HUES64 (cell line): ENCODE data around the gene PDCD2L.
"Not testable (repeated sequence)": the region's sequence is repeated elsewhere in the genome, so short reads cannot be mapped to it uniquely, and the experiment has no call there.

Source experiments
- H3K27ac ChIP-seq: 2 replicates; pipeline ENCODE4 v1.7.0; 2013; ENCODE audit warnings: low read depth, low read length, inconsistent platforms
- H3K27me3 ChIP-seq: 2 replicates; pipeline ENCODE4 v1.6.1; 2013; ENCODE audit warnings: mild to moderate bottlenecking, low read length; ENCODE audit not compliant: insufficient read depth
- H3K36me3 ChIP-seq: 2 replicates; pipeline ENCODE4 v1.6.1; 2013; ENCODE audit warnings: mild to moderate bottlenecking, low read length; ENCODE audit not compliant: insufficient read depth
- H3K4me1 ChIP-seq: 2 replicates; pipeline ENCODE4 v1.6.1; 2013; ENCODE audit warnings: mild to moderate bottlenecking, low read length, moderate library complexity; ENCODE audit not compliant: insufficient read depth
- H3K4me3 ChIP-seq: 2 replicates; pipeline ENCODE4 v1.5.1; 2013; ENCODE audit warnings: mild to moderate bottlenecking, low read length, moderate library complexity
- H3K9ac ChIP-seq: 2 replicates; pipeline ENCODE4 v1.6.1; 2013; ENCODE audit warnings: mild to moderate bottlenecking, low read depth, low read length
- H3K9me3 ChIP-seq: 2 replicates; pipeline ENCODE4 v1.6.1; 2013; ENCODE audit warnings: low read depth, low read length; ENCODE audit not compliant: insufficient read depth
- WGBS: fragments of 150-250, 120-280 bp; methylation state at CpG from one replicate; pipeline ENCODE4 v1.1.7; 2013; ENCODE audit warnings: missing lambda C conversion rate; 5-methylcytosine and 5-hydroxymethylcytosine counted together

Gene PDCD2L

DNA sequence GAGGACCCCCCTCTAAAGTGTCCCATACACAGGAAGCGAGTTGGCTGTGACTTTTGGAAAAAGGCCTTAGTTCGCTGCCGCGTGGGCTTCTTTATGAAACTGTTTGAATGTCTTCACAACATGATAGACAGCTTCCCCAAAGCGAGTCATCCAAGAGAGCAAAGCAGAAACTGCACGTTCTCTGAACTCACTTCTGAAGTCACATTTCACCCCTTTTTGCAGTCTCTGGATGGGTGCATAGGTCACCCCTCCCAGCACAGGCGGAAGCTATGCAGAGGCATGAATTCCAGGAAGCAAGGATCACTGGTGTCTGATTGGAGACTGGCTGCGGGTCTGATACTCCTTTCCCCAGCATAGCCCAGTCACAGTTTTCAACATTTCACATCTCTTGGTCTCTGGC, 28.6 kb upstream of the PDCD2L start:
- no peak overlapping the region for H3K27ac ChIP-seq
- no peaks in the 10 kb centered on the region for H3K27me3 ChIP-seq
- peaks cover 84% of the 10 kb centered on the region for H3K36me3 ChIP-seq
- WGBS, result 95% methylated on average over 8 of the region's 8 CpGs
- H3K4me3 ChIP-seq, result no peak overlapping the region
- H3K9ac ChIP-seq, result no peak overlapping the region
- H3K9me3 ChIP-seq, result no peaks in the 10 kb centered on the region
- no peaks in the 10 kb centered on the region for H3K4me1 ChIP-seq

DNA sequence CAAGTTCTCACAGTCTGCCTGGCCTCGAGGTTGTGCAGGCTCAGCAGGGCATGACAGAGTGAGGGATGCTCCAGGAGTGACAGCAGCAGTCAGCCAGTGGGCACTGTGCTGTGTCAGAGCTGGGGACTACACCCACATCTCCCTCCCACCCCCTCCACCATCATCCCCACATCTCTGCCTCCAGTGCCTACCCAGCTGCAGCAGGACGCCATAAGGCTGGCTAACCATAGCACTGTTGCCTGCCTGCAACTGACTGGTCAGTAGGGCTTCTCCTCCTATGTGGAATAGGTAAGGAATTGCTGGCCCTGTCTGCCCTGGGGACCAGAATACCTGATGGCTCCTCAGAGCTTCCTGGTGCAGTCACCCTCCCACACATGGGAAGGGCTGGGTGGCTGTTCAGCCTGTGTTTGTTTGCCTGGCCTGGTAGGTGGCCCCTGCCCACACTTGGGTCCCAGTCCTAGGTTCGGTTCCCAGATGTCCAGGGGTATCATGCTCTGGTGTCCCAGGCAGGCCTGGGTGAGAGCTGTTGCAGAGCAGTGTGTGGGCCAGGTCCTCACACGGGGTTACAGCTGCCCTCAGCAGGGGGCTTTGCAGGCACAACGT, 23.5 kb upstream of the PDCD2L start:
- Histone ChIP-seq H3K4me1 (no peaks in the 10 kb centered on the region), H3K9me3 (no peaks in the 10 kb centered on the region), H3K4me3 (no peak overlapping the region), H3K27ac (no peak overlapping the region), H3K36me3 (peaks cover 95% of the 10 kb centered on the region), H3K9ac (no peak overlapping the region), H3K27me3 (no peaks in the 10 kb centered on the region)
- 91% methylated on average over 5 of the region's 5 CpGs for WGBS

DNA sequence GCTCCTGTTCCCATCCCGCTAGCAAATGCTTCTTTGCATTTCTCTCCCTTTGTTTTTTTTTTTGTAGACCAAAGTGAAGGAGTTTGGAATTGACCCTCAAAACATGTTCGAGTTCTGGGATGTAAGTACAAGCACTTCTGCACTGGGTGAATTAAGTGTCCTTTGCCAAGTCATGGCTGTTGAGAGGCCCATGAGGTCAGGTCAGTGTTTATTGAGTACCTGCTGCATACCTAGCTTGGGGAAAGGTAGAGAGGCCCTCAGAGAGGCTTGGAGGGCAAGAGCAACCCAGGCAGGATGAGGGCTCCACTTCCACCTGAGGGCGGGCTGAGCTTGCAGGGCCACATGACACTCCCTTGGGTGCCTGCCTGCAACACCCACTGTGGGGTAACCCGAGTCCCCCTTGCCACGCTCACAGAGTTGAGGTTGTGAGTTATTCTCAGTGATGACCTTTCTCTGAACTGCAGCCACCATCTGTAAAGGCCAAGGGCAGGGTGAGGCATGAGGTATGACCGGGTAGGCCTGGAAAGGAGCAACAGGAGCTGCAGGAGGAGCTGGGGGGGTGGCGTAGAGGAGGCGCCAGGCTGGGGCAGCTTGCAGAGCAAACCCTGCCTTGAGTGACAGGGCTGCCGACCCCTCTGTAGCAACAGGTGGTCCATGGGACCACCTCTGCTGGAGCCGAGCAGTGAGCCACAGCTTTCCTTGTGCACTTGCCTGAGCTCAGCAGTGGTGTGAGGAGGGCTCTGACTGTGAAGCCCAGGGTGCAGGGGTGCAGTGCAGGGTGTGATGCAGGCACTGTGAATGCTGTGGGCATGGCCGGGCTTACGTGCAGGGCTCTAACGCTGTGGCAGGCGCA, 22.6 kb upstream of the PDCD2L start:
- Histone ChIP-seq H3K27me3 (no peaks in the 10 kb centered on the region), H3K4me3 (no peak overlapping the region), H3K9ac (no peak overlapping the region), H3K4me1 (no peaks in the 10 kb centered on the region), H3K36me3 (peaks cover 95% of the 10 kb centered on the region), H3K9me3 (no peaks in the 10 kb centered on the region), H3K27ac (no peak overlapping the region)
- WGBS, result 93% methylated on average over 14 of the region's 14 CpGs

DNA sequence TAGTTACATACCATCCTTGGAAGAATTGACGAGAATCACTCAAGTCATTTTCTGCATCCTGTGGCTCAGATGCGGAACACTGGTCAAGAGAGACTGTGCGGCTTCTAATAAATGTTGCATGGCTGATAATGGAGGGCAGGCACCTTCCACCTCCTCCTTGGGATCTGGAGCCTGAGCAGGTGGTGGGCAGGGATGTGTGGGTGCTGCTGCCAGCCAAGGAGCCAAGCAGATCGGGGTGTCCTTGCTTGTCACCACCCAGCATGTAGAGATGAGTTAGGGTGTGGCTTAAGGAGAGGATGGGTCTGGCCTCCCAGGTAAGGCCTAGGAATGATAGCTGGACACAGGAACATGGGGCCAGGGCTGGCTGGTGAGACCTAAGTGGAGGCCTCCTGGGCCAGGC, 21.7 kb upstream of the PDCD2L start:
- Histone ChIP-seq H3K4me1 (no peaks in the 10 kb centered on the region), H3K27me3 (no peaks in the 10 kb centered on the region), H3K27ac (no peak overlapping the region), H3K36me3 (peaks cover 97% of the 10 kb centered on the region), H3K4me3 (no peak overlapping the region), H3K9me3 (no peaks in the 10 kb centered on the region), H3K9ac (no peak overlapping the region)
- WGBS, result 98% methylated on average over 4 of the region's 4 CpGs

DNA sequence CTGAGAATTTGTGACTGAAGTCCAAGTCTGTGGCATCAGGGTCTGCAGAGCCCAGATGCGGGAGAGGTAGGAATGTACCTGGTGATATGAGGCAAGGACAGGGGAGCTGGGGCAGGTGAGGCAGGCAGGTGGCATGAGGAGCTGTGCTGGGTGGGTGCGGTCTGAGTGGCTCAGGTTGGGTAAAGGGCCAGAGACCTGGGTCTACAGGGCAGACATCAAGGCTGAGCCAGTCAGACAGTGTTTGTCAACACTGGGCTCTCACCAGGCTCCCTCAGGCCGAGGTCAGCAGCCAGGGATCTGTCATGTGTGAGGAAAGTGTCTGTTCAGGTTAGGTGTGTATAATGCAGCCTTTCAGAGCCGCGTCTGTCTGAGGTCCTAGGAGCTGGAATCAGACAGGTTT, 20.6 kb upstream of the PDCD2L start:
- Histone ChIP-seq H3K27me3 (no peaks in the 10 kb centered on the region), H3K9me3 (no peaks in the 10 kb centered on the region), H3K4me1 (no peaks in the 10 kb centered on the region), H3K27ac (no peak overlapping the region), H3K4me3 (no peak overlapping the region), H3K36me3 (peaks cover 97% of the 10 kb centered on the region), H3K9ac (no peak overlapping the region)
- WGBS, result 97% methylated on average over 5 of the region's 5 CpGs

DNA sequence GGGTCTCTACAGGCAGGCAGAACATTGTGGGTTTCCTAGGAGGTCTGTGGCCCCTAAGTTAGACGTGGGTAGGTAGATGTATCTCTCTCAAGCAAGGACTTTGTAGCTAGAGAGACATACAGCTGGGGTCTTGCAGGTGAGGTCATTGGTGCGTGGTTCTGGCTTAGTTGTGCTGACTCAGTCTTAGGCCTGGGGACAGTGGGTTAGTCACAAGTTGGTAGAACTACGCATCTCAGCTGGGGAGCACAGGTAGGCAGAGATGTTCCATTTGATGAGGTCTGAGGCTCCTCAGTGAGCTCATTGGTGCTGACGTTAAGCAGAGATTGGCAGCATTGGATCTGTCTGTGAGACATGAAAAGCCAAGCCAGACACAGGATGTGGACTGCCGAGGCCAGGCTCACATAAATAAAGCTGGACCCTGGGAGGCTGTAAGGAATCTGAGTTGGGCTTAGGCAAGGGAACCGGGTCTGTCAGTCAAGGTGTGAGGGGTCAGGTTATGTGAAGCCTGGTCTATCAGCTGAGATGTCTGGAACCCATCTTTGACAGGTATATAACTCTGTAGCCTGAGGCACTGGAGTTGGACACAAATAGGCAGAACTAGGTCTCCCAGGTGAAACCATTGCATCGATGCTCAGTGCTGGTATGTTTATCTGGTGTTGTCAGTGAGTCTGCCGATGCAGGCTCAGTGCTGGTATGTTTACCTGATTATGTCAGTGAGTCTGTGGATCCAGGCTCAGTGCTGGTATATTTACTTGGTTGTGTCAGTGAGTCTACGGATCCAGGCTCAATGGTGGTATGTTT, 17.4 kb upstream of the PDCD2L start:
- peaks cover 98% of the 10 kb centered on the region for H3K36me3 ChIP-seq
- no peaks in the 10 kb centered on the region for H3K9me3 ChIP-seq
- WGBS, result 93% methylated on average over 9 of the region's 9 CpGs
- H3K4me1 ChIP-seq, result no peaks in the 10 kb centered on the region
- no peak overlapping the region for H3K27ac ChIP-seq
- H3K27me3 ChIP-seq, result no peaks in the 10 kb centered on the region
- no peak overlapping the region for H3K4me3 ChIP-seq
- H3K9ac ChIP-seq, result no peak overlapping the region

DNA sequence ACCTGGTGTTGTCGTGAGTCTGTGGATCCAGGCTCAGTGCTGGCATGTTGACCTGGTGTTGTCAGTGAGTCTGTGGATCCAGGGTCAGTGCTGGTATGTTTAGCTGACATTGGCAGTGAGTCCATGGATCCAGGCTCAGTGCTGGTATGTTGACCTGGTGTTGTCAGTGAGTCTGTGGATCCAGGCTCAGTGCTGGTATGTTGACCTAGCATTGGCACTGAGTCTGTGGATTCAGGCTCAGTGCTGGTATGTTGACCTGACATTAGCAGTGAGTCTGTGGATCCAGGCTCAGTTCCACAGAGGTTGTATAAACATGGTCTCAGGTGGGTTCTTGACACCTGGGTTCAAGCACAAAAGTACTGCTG, 16.8 kb upstream of the PDCD2L start:
- WGBS, result 88% methylated on average over 1 of the region's 1 CpG
- Histone ChIP-seq H3K9ac (no peak overlapping the region), H3K27me3 (no peaks in the 10 kb centered on the region), H3K36me3 (peaks cover 98% of the 10 kb centered on the region), H3K4me1 (no peaks in the 10 kb centered on the region), H3K9me3 (no peaks in the 10 kb centered on the region), H3K4me3 (no peak overlapping the region), H3K27ac (no peak overlapping the region)

DNA sequence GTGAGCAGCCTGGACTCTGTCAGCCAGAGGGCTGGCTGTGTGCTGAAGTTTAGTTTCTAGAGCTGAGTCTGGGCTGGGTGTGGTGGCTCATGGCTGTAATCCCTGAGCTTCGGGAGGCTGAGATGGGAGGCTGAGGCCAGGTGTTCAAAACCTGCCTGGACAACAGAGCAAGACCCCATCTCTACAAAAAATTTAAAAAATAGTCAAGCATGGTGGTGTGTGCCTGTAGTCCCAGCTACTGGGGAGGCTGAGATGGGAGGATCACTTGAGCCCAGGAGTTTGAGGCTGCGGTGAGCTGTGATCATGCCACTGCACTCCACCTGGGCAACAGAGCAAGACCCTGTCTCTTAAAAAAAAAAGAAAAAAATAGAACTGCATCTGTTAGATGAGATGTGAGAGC, 15.5 kb upstream of the PDCD2L start:
- not testable (repeated sequence) for H3K9me3 ChIP-seq, H3K27ac ChIP-seq, H3K9ac ChIP-seq, H3K4me1 ChIP-seq, H3K4me3 ChIP-seq, H3K27me3 ChIP-seq
- WGBS, result 97% methylated on average over 2 of the region's 2 CpGs
- H3K36me3 ChIP-seq, result peaks cover 97% of the 10 kb centered on the region

DNA sequence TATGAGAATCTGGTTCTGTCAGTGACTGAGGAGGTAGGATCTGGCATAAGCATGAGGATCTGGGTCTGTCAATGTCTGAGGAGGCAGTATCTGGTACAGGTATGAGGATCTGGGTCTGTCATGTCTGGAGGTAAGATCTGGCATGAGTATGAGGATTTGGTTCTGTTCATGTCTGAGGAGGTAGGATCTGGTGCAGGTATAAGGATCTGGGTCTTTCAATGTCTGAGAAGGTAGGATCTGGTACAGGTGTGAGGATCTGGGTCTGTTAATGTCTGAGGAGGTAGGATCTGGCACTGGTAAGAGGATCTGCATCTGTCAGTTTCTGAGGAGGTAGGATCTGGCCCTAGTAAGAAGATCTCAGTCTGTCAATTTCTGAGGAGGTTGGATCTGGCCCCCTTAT, 12.4 kb upstream of the PDCD2L start:
- Histone ChIP-seq H3K4me1 (no peaks in the 10 kb centered on the region), H3K9ac (no peak overlapping the region), H3K27ac (no peak overlapping the region), H3K36me3 (peaks cover 96% of the 10 kb centered on the region), H3K9me3 (no peaks in the 10 kb centered on the region), H3K27me3 (no peaks in the 10 kb centered on the region), H3K4me3 (no peak overlapping the region)

DNA sequence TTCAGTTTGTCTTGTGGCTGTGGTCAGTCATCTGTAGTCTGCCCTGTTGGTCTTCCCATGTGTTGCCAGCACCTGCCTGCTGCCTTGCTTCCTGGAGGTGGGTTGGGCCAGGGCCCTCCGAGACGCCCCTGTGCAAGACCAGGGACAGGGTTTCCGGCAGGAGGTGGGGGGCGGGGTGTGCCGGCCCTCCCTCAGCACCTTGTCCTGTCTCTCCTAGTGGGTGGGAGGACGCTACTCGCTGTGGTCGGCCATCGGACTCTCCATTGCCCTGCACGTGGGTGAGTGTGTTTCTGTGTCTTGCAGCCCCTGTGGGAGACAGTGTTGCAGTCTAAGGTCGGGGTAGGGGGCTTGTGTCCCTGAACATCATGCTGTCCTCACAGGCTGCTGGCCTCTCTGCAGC, 11.2 kb upstream of the PDCD2L start:
- H3K4me3 ChIP-seq, result no peak overlapping the region
- H3K27me3 ChIP-seq, result no peaks in the 10 kb centered on the region
- H3K4me1 ChIP-seq, result no peaks in the 10 kb centered on the region
- H3K9ac ChIP-seq, result no peak overlapping the region
- peaks cover 96% of the 10 kb centered on the region for H3K36me3 ChIP-seq
- no peak overlapping the region for H3K27ac ChIP-seq
- 89% methylated on average over 11 of the region's 11 CpGs for WGBS
- H3K9me3 ChIP-seq, result no peaks in the 10 kb centered on the region

DNA sequence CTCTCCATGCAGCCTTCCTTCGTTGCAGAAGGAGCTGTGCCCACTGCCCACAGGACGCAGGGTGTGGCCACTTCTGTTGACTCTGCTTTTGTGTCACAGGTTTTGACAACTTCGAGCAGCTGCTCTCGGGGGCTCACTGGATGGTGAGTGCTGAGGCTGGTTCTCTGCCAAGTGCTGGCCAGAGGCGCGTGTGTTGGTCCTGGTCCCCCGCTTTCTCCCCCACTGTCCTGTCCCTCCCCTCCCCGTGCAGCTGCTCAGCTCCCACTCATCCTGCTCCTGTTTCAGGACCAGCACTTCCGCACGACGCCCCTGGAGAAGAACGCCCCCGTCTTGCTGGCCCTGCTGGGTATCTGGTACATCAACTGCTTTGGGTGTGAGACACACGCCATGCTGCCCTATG, 10.6 kb upstream of the PDCD2L start:
- Histone ChIP-seq H3K4me1 (no peaks in the 10 kb centered on the region), H3K4me3 (no peak overlapping the region), H3K27me3 (no peaks in the 10 kb centered on the region), H3K27ac (no peak overlapping the region), H3K9ac (no peak overlapping the region), H3K9me3 (no peaks in the 10 kb centered on the region), H3K36me3 (peaks cover 96% of the 10 kb centered on the region)
- 95% methylated on average over 14 of the region's 14 CpGs for WGBS
